Measurements from ENCODE around the gene CYP2U1.
"Not testable (repeated sequence)": the region's sequence is repeated elsewhere in the genome, so short reads cannot be mapped to it uniquely, and the experiment has no call there.

Gene CYP2U1

GRCh38 chr4:107930821-107931774, at the start of gene CYP2U1:
CYP2U1 (plus strand) TSS chr4:107931549; CDS start chr4:107931644, 95 bp downstream.
- FAIRE-seq, result peak; percentile 91

GRCh38 chr4:107885865-107886264, 45.5 kb upstream of the CYP2U1 start:
- FAIRE-seq, result no peak
- DNase-seq (ENCODE audit: insufficient read length, low spot score), result no peak

More at GRCh38 chr4:107930821-107931774, at the start of gene CYP2U1:
- peak; percentile 68 for DNase-seq (ENCODE audit: insufficient read length, low spot score)

- DNase-seq (ENCODE audit: insufficient read length, low spot score), result no peak
These were observed 43.1 kb upstream of the CYP2U1 start for GRCh38 chr4:107888237-107888636.

GRCh38 chr4:107890779-107891178, 40.6 kb upstream of the CYP2U1 start:
- no peak for DNase-seq (ENCODE audit: insufficient read length, low spot score)
- FAIRE-seq, result no peak

More at GRCh38 chr4:107888237-107888636, 43.1 kb upstream of the CYP2U1 start:
- no peak for FAIRE-seq

- DNase-seq (ENCODE audit: insufficient read length, low spot score) (no peak), FAIRE-seq (no peak)
These were observed 40.0 kb upstream of the CYP2U1 start for GRCh38 chr4:107891299-107891698.

- FAIRE-seq, result no peak
These were observed 37.9 kb upstream of the CYP2U1 start for GRCh38 chr4:107893171-107894137.

GRCh38 chr4:107894138-107894603, 37.2 kb upstream of the CYP2U1 start:
- DNase-seq (ENCODE audit: insufficient read length, low spot score) (no peak), FAIRE-seq (no peak)

More at GRCh38 chr4:107893171-107894137, 37.9 kb upstream of the CYP2U1 start:
- no peak for DNase-seq (ENCODE audit: insufficient read length, low spot score)

GRCh38 chr4:107896158-107896645, 35.1 kb upstream of the CYP2U1 start:
- no peak for DNase-seq (ENCODE audit: insufficient read length, low spot score)
- no peak for FAIRE-seq

GRCh38 chr4:107896646-107897045, 34.7 kb upstream of the CYP2U1 start:
- DNase-seq (ENCODE audit: insufficient read length, low spot score) (no peak), FAIRE-seq (no peak)

GRCh38 chr4:107897823-107898222, 33.5 kb upstream of the CYP2U1 start:
- no peak for FAIRE-seq
- DNase-seq (ENCODE audit: insufficient read length, low spot score), result no peak

- FAIRE-seq (no peak), DNase-seq (ENCODE audit: insufficient read length, low spot score) (no peak)
These were observed 31.3 kb upstream of the CYP2U1 start for GRCh38 chr4:107900067-107900466.

- no peak for DNase-seq (ENCODE audit: insufficient read length, low spot score)
- no peak for FAIRE-seq
These were observed 30.8 kb upstream of the CYP2U1 start for GRCh38 chr4:107900508-107900907.

- DNase-seq (ENCODE audit: insufficient read length, low spot score) (no peak), FAIRE-seq (no peak)
These were observed 30.0 kb upstream of the CYP2U1 start for GRCh38 chr4:107901213-107901934.

GRCh38 chr4:107902715-107903114, 28.6 kb upstream of the CYP2U1 start:
- no peak for FAIRE-seq
- DNase-seq (ENCODE audit: insufficient read length, low spot score), result no peak

GRCh38 chr4:107905082-107905481, 26.3 kb upstream of the CYP2U1 start:
- FAIRE-seq; DNase-seq (ENCODE audit: insufficient read length, low spot score): not testable (repeated sequence)

- no peak for FAIRE-seq
These were observed 24.8 kb upstream of the CYP2U1 start for GRCh38 chr4:107906458-107907100.

GRCh38 chr4:107908377-107908776, 23.0 kb upstream of the CYP2U1 start:
- no peak for DNase-seq (ENCODE audit: insufficient read length, low spot score)
- no peak for FAIRE-seq

More at GRCh38 chr4:107906458-107907100, 24.8 kb upstream of the CYP2U1 start:
- no peak for DNase-seq (ENCODE audit: insufficient read length, low spot score)

GRCh38 chr4:107913283-107913899, 18.0 kb upstream of the CYP2U1 start:
- FAIRE-seq (peak; percentile 72), DNase-seq (ENCODE audit: insufficient read length, low spot score) (no peak)

- FAIRE-seq (no peak), DNase-seq (ENCODE audit: insufficient read length, low spot score) (no peak)
These were observed 16.1 kb upstream of the CYP2U1 start for GRCh38 chr4:107915220-107915619.
